T47D (cell line): ENCODE data around the gene C2orf42.
"Not testable (repeated sequence)": the region's sequence is repeated elsewhere in the genome, so short reads cannot be mapped to it uniquely, and the experiment has no call there.

ENCODE experiments used
- DNase-seq, 2 experiments: peaks; one replicate each; pipeline versions ENCODE4 v3.0.0 to v3.0.0-alpha.2; 2011 to 2012; ENCODE audit warnings: low read depth in 1 of 2, low spot score in 1 of 2
- JUND ChIP-seq: IDR thresholded peaks from 2 replicates; pipeline ENCODE4 v1.6.1; 2012; ENCODE audit warnings: low read depth
- in situ Hi-C: cut with HindIII; loops from 2 replicates; pipeline ENCODE4 v1.10.0; 2016; ENCODE audit warnings: low sequenced_read_pairs, low pct_unique_long_range_greater_than_20kb

Gene C2orf42

DNA sequence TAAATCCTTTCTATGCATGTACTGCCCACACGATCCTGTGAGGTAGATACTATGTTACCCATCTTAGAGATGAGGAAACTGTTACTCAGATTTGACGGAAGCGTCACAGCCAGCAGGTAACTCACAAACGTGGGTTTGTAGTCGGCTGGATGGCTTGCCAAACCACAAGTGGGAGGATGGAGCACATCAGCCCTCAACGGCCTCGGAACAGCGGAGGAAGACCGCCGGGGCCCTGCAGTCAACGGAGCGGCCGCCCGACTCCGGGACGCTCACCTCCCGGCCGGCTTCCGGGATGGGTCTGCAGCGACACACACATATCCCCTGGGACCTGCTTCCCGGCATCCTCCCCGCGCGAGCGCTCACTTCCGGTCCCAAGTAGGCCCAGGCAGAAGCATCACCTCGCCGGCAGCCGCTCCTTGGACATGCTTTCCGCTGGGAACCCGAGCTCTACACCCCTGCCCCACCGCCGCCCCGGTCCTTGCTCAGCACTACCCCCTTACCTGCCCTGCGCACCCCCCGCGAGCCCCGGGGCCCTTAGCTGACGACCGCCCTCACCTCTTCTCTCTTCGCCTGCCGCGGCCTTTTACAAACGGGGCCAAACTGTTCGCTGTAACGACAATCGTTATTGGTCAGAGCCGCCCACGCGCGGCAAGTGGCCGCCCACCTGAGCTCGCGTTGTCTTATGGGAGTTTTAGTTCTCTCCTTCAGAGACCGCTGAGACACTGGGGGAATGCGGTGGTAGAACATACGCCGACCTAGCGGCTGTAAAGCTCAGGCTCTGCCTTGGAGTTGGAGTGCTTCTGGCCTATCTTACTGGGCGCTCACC is at the start of gene C2orf42:
Gene C2orf42 (minus strand): TSS at position 602 of the 826 bp plus-strand sequence. CDS start 9,034 bp downstream, outside the sequence.
- peak; percentile 79 to 96 for DNase-seq
- in situ Hi-C loops, result no loop called here
- no peak for TF ChIP-seq JUND

DNA sequence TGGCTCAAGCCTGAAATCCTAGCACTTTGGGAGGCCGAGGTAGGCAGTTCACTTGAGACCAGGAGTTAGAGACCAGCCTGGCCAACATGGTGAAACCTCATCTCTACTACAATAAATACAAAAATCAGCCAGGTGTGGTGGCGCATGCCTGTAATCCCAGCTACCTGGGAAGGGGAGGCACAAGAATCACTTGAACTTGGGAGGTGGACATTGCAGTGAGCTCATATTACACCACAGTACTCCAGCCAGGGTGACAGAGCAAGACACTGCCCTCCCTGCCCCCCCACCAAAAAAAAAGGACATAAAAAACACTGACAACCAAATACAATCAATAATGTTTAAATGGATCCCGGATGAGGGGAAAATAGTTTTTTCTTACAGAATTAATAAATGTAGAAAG is 49.8 kb upstream of the C2orf42 start:
- DNase-seq, result no peak
- in situ Hi-C loops, result no loop called here
- TF ChIP-seq JUND, result no peak

DNA sequence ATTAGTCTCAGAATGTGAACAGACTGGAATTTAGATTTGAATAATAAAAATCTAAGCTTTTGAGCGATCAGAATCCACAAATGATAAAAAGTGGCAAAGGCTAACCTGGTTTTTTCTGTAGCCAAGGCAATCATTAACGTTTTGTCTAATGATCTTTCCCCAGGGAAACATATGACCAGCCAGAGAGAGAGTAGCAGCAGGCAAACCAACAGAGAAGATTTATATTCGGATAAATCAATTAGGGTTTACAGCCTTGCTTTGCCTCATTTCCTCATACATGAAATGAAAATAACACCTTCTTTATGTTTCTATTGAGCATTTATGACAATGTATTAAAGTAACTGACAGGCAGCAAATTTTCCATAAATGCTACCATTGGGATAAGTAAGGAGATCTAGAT is 43.1 kb upstream of the C2orf42 start:
- DNase-seq, result no peak
- in situ Hi-C loops, result no loop called here
- TF ChIP-seq JUND, result no peak

DNA sequence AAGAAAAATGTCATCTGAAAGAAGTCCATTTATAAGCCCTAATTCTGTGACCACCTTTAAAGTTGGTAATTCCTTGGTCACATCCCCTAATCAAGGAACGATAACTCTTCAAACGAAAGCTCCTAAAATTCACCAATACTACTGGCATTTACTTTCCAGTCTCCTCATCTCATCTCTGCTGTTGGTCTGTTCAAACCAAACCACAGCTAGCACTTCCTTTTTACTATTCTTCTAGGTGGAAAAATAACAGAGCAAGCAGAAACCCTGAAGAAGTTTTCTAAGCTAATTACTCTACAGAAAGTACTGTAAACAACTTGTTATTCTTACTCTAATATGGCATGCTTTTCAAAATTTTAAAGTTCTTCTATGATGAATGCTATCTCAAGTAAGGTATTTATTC is 36.0 kb upstream of the C2orf42 start:
- DNase-seq, result no peak
- in situ Hi-C loops, result no loop called here
- TF ChIP-seq JUND, result no peak

DNA sequence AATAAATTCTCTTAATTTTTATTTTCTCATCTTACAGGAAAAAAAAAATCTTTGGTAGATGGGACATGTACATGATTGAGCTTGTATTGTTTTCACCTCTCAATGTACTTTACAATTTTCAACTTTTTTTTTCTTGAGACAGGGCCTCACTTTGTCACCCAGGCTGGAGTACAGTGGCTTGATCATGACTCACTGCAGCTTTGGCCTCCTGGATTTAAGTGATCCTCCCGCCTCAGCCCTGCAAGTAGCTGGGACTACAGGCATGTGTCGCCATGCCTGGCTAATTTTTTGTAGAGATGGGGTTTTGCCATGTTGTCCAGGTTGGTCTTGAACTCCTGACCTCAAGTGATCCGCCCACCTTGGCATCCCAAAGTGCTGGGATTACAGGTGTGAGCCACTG is 32.5 kb upstream of the C2orf42 start:
- DNase-seq, in situ Hi-C loops: not testable (repeated sequence)

DNA sequence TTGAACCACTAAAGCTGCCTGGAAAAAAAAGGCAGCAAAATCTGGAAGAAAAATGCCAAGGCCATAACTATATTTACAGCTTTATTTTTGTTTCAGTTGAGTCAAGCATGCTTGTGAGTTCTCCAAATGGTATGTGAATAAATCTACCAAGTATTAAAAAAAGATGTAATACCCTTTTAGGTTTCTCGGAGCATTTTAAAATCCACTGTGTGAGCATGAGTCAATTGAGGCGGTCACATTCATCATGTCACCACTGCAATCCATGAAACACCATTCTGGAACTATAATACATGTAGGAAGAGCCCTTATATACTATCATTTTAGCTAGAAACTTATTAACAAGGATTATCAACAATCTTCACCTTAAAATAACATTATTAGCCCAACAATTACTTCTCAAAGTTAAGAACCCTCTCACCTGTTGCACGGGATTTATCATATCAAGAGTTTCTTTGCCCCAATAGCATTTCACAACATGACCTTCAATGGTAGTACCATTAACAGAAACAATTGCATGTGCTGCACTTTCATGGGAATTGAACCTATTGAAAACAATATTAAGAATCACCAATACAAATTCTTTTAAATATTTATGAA is 24.2 kb upstream of the C2orf42 start:
- TF ChIP-seq JUND, result no peak
- in situ Hi-C loops, result no loop called here
- no peak for DNase-seq

DNA sequence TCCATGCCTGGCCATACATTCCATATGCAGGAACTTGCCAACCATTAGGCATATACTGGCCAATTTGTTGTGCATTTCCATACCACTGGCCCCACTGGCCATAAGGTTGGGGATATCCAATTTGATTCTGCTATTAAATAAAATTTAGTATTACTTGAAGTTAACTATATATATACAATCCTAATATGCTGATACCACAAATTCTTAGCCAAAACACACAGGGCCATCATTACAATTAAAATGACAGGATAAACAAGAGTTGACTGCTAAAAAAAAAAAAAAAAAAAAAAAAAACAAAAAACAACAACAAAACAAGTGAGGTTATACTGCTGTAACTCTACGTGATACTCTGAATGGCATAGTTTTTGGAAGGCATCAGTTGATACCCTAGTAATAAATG is 23.5 kb upstream of the C2orf42 start:
- DNase-seq, result no peak
- in situ Hi-C loops, result no loop called here
- no peak for TF ChIP-seq JUND

DNA sequence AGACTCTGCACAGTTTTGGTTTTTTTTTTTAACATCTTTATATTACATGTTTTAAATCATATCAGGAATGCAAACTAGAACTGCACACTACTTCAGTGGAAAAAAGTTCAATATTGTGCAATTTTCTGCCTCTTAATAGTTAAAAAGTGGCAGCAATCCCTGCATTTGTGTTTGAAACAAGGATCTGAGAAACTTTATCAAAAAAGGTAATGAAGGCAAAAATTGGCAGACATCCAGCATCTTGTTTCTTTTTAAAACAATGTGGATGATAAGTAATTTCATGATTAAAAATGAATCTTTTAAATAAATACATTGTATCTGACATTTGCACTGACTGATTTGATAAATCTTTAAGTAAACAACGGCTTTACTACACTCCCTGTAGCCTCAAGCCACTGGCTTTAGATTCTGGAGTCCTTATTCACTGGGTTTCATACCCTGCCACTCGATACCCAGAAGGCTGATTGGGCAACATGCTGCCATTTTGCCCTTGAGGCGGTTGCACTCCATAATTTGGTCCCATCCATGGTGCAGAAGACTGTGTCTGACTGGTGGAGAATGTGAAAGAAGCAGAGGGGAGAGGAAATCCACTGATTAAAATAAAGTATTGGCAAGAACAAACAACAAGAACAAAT is 21.6 kb upstream of the C2orf42 start:
- in situ Hi-C loops, result no loop called here
- no peak for DNase-seq
- TF ChIP-seq JUND, result no peak

DNA sequence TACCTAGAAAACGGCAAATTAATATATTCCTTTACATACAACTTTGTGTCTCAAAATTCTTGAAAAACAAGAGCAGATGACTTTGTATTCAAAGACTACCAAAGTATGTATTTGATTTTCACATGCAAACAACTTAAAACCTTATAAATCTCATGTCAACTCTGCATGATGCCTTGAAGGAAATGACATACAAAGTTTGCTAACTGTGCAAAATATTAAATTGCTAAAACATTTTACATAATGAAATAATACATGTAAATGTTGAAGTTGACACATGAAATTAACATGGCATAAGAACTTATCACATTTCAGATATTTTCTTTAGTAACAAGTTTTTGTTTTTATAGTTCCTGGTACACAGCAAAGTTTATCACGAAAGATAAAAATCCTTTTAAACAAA is 20.8 kb upstream of the C2orf42 start:
- TF ChIP-seq JUND, result no peak
- in situ Hi-C loops, result no loop called here
- no peak for DNase-seq

DNA sequence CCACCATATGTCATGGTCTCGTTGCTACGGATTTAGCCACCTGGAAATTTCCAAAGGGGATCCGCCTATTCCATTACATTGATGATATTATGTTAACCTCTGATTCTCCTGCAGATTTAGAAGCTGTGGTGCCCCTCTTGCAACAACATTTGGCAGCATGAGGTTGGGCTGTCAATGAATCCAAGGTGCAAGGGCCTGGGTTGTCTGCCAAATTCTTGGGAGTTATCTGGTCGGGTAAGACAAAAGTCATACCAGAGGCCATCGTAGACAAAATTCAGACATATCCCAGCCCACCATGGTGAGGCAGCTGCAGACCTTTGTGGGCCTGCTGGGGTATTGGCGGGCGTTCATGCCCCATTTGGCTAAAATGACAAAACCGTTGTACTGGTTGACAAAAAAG is 13.6 kb upstream of the C2orf42 start:
- no peak for TF ChIP-seq JUND
- DNase-seq, result no peak
- in situ Hi-C loops, result no loop called here

DNA sequence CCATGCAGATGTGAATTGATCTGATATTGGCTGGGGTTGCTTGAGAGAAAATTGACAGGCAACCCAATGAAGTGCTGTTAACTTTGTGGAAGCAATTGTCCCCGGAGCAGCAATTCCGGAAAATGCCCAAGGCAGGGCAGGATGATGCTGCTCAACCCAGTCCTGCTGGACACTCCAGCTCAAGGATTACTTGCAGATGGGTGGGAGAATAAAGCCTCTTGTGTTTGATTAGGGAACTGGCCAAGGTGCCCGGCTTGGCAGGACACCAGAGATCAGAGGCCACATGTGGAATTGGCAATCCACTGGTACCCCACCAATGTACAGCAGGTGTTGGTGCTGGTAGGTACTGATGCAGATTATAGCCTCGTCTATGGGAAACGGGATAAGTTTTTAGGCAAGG is 12.3 kb upstream of the C2orf42 start:
- in situ Hi-C loops, result no loop called here
- no peak for TF ChIP-seq JUND
- no peak for DNase-seq

DNA sequence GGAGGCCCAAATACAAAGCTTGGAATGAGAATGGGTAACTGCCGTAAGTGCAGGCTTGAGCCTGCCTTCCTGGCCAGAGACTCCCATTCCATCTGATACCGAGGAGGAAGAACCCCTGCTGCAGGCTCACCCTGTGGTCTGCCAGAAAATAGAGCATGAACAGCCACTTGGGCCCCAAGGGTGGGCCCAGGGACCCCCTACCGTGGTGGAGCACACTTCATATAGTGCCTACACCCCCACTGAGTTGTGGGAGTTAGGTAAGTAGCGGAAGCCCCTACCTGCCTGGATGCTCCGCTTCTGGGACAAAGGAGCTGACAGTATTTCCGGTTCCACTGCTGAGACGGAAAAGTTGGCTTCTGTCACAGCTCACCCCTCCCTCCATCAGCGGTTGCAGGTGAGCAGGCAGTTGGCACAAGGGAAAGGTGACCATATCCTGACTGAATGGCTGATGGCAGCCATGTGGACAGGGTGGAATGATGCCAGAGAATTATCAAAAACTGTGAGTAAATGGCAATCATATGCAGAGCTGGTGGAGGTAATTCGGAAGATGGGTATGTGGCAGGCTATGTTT is 11.5 kb upstream of the C2orf42 start:
- DNase-seq, result no peak
- no peak for TF ChIP-seq JUND
- in situ Hi-C loops, result no loop called here

DNA sequence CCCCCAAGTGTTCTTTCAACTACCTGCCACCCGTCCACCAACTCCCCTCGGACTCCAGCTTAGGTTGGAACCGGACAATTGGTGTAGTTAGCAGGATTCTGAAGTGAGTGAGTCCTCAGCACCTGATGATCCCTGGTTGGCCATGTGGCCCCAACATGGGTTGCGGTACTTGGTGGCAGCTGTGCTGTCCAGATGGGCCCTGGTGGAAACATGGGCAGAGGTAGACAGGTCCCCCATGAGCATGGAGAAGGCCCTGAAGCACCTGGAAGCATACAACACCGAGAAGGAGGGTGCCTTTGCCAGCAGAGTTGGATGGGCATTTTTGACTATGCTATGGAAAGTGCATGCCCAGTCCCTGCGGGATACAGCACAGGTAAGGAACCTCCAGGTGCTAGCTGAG is 11.0 kb upstream of the C2orf42 start:
- DNase-seq, result no peak
- in situ Hi-C loops, result no loop called here
- no peak for TF ChIP-seq JUND
